ENCODE measurements around the gene NBEAL1. TPM values are rescaled to one million over a fixed set of nuclear protein-coding genes. Genes with fewer than 3 reads are reported as not detected.
"Not testable (repeated sequence)": the region's sequence is repeated elsewhere in the genome, so short reads cannot be mapped to it uniquely, and the experiment has no call there.

NBEAL1 gene
- total and polyA plus RNA-seq, 11 donors = 3.1 to 26.9 (median 18.1) TPM

DNA sequence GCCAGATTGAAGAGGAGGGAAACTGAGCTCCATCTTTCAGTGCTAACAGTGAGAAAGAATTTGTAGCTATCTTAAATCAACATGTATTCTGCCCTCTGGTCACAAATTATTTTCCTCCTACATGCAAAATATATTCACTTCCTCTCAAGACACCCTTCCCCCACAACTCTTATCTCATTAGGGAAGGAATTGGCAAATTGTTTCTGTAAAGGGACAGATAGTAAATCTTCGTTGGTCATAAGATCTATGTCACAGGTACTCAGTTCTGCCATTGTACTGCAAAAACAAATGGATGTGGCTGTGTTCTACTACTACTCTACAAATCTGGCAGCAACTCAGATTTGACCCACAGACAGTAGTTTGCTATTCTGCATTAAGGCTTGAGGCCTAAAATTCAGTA, 171.2 kb downstream of the NBEAL1 start:
- no peak overlapping the region for H3K4me3 ChIP-seq
- ATAC-seq = no peak
- no peak for DNase-seq
- no peak for TF ChIP-seq POLR2A (IDR thresholded peaks at IDR 0.05)
- TF ChIP-seq, protein P1, sequence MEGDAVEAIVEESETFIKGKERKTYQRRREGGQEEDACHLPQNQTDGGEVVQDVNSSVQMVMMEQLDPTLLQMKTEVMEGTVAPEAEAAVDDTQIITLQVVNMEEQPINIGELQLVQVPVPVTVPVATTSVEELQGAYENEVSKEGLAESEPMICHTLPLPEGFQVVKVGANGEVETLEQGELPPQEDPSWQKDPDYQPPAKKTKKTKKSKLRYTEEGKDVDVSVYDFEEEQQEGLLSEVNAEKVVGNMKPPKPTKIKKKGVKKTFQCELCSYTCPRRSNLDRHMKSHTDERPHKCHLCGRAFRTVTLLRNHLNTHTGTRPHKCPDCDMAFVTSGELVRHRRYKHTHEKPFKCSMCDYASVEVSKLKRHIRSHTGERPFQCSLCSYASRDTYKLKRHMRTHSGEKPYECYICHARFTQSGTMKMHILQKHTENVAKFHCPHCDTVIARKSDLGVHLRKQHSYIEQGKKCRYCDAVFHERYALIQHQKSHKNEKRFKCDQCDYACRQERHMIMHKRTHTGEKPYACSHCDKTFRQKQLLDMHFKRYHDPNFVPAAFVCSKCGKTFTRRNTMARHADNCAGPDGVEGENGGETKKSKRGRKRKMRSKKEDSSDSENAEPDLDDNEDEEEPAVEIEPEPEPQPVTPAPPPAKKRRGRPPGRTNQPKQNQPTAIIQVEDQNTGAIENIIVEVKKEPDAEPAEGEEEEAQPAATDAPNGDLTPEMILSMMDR (IDR thresholded peaks at IDR 0.05) = no peak
- WGBS, 4 donors = 67 to 91% (median 78%) methylated on average over 1 of the region's 1 CpG
- no peaks in the 10 kb centered on the region for H3K27me3 ChIP-seq
- H3K9me3 ChIP-seq = peaks cover 0 to 5% (median 0%) of the 10 kb centered on the region in 12 donors
- no peaks in the 10 kb centered on the region for H3K4me1 ChIP-seq
- intact Hi-C loops (cut with DNase I) = no loop called here
- H3K27ac ChIP-seq = no peak overlapping the region
- peaks cover 0 to 97% (median 78%) of the 10 kb centered on the region in 9 donors for H3K36me3 ChIP-seq

DNA sequence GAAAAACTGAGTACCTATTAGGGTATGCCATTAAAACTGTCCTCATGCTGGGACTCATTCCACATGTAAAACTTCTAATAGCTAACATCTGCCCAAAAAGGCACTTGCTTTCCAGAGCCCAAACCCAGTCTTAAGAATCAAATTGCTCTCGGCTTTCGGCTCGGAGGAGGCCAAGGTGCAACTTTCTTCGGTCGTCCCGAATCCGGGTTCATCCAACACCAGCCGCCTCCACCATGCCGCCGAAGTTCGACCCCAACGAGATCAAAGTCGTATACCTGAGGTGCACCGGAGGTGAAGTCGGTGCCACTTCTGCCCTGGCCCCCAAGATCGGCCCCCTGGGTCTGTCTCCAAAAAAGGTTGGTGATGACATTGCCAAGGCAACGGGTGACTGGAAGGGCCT, 175.9 kb downstream of the NBEAL1 start:
- 92 to 98% (median 97%) methylated on average over 6 to 16 of the region's 17 CpGs for WGBS, 4 donors
- H3K36me3 ChIP-seq = peaks cover 0 to 96% (median 68%) of the 10 kb centered on the region in 9 donors
- ATAC-seq = not testable (repeated sequence)

DNA sequence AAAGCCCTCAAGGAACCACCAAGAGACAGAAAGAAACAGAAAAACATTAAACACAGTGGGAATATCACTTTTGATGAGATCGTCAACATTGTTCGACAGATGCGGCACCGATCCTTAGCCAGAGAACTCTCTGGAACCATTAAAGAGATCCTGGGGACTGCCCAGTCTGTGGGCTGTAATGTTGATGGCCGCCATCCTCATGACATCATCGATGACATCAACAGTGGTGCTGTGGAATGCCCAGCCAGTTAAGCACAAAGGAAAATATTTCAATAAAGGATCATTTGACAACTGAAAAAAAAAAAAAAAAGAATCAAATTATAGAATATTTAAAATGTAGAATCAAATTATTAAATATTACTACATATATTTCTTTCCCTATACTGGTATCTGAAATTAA, 176.4 kb downstream of the NBEAL1 start:
- H3K27me3 ChIP-seq; H3K4me3 ChIP-seq; intact Hi-C loops (cut with DNase I); H3K27ac ChIP-seq; H3K4me1 ChIP-seq; H3K9me3 ChIP-seq; DNase-seq; ATAC-seq: not testable (repeated sequence)
- 93 to 98% (median 96%) methylated on average over 6 of the region's 6 CpGs for WGBS, 4 donors
- peaks cover 0 to 96% (median 66%) of the 10 kb centered on the region in 9 donors for H3K36me3 ChIP-seq

More for the DNA sequence above, 175.9 kb downstream of the NBEAL1 start:
- DNase-seq; H3K27ac ChIP-seq; intact Hi-C loops (cut with DNase I); H3K9me3 ChIP-seq; H3K4me3 ChIP-seq; H3K27me3 ChIP-seq; H3K4me1 ChIP-seq: not testable (repeated sequence)

DNA sequence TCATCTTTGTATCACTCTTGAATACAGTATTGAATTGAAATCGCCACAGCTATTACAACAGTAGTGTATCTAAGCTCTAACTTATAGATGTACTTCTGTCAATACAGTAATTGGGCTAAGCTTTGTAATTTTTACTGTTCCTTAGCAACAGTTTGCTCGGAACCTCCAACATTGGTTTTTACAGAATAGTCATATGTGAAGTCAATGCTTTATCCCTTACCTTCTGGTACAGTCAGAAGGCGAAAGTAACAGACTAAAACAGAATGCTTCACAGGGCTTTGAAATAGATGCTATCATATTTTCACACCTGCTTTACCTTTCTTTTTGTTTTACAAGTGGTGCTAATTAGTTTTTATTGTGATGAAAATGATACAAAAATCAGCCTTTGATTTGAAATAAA, 177.3 kb downstream of the NBEAL1 start:
- intact Hi-C loops (cut with DNase I) = no loop called here
- no peak for ATAC-seq
- H3K27ac ChIP-seq = no peak overlapping the region
- no peak overlapping the region for H3K4me3 ChIP-seq
- H3K9me3 ChIP-seq = no peaks in the 10 kb centered on the region
- H3K27me3 ChIP-seq = no peaks in the 10 kb centered on the region
- peaks cover 0 to 96% (median 63%) of the 10 kb centered on the region in 9 donors for H3K36me3 ChIP-seq
- no peaks in the 10 kb centered on the region for H3K4me1 ChIP-seq
- no peak for TF ChIP-seq POLR2A (IDR thresholded peaks at IDR 0.05)
- TF ChIP-seq, protein P1 (IDR thresholded peaks at IDR 0.05) = no peak
- DNase-seq = no peak
- WGBS, 4 donors = 95 to 99% (median 97%) methylated on average over 3 of the region's 3 CpGs

DNA sequence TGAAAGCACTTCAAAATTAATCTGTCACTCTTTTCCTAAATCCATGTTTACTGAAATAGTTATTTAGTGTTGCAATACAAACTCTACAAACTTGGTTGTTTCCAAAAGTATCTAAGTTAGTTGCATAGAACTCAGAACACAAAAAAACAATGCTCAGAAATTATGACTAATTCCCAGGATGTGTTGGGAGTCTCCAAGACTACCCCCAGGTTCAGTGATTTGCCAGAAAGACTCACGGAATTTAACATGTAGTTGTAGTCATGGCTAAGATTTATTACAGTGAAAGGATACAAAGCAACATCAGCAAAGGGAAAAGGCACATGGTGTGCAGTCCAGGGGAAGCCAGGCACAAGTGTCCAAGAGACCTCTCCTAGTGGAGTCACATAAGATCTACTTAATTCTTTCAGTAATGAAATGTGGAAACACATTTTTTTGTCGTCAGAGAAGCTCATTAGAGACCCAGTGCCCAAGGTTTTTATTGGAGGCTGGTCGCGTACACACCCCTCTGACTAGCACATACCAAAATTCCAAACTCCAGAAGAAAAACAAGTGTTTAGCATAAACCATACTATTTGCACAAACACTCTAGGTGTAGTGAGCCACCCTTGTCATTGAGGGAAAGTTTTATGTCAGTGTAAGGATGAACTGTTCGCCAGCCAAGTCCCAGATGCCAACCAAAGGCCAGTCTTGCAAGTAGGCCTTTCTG, 180.8 kb downstream of the NBEAL1 start:
- H3K9me3 ChIP-seq = no peaks in the 10 kb centered on the region
- ATAC-seq = no peak

More for the DNA sequence above, 180.8 kb downstream of the NBEAL1 start:
- WGBS, 4 donors = 93 to 96% (median 95%) methylated on average over 5 of the region's 5 CpGs
- no peak for DNase-seq
- intact Hi-C loops (cut with DNase I) = no loop called here
- Histone ChIP-seq H3K27me3 (no peaks in the 10 kb centered on the region), H3K4me1 (no peaks in the 10 kb centered on the region), H3K36me3 (peaks cover 0 to 98% (median 73%) of the 10 kb centered on the region in 9 donors), H3K4me3 (no peak overlapping the region), H3K27ac (no peak overlapping the region)
- TF ChIP-seq POLR2A (IDR thresholded peaks at IDR 0.05) = no peak
- TF ChIP-seq, protein P1 (IDR thresholded peaks at IDR 0.05) = no peak
